GM21737 (cell line): ENCODE data around the gene VEGFD.
"Not testable (repeated sequence)": the region's sequence is repeated elsewhere in the genome, so short reads cannot be mapped to it uniquely, and the experiment has no call there.

Experiments
- ATAC-seq: cut with Tn5 transposase; IDR thresholded peaks from one replicate; pipeline ENCODE4 v1.9.1; 2021; ENCODE audit warnings: mild to moderate bottlenecking, moderate library complexity; ENCODE audit not compliant: unreplicated experiment

The VEGFD gene

DNA sequence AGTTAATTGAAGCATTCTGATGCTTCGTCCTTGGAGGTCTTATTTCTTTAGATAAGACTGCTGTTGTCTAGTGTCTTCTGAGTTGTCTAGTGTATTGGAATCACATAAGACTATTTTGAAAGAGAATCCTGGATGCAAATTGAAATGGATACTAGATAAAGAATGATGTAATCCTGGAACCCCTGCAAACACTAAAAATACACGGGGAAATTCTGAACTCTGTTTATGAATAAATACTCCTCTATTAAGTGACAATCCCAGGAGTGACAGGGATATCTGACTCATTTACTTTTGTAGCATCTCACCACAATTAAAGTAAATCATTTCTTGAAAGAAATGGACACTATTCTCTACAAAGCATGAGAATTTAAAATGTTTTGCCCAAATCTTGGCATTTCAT lies 69.7 kb downstream of the VEGFD start:
- ATAC-seq: no peak

DNA sequence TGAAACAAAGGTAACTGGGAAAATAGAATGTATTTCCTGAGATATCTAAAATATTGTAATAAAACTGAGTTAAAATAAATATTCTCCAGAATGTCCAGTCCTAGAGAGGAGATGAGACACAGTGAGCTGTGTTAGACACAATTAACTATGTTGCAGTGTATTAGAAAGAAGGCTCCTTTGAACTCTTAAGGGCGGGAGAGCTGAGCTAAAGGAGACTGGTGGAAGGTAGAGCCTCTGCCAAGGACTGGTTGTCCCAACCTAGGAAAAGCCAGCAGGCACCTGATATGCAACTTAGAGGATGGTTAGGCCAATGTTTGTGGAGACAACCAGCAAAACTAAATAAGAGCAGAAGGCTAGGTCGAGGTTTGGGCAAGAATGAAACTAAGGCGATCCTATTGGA lies 73.1 kb downstream of the VEGFD start:
- ATAC-seq: no peak

DNA sequence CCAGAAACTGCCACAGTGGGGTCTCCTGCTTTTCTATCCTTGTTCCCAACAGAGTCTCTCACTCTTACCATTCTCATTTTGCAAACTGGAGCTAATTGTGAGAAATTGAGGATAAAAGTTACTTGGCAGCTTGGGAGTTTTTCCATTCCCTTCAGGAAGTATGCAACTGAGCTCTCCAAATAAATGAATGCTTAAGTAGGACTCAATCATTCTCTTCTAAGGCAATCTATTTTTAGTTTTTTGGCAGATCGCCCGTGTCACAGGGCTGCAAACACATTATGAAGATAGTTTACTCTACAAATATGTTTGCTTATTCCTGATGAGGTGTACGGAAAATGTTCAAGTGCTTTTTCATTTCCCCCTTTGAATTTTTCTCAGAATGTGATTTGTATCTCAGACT lies 74.1 kb downstream of the VEGFD start:
- no peak for ATAC-seq

DNA sequence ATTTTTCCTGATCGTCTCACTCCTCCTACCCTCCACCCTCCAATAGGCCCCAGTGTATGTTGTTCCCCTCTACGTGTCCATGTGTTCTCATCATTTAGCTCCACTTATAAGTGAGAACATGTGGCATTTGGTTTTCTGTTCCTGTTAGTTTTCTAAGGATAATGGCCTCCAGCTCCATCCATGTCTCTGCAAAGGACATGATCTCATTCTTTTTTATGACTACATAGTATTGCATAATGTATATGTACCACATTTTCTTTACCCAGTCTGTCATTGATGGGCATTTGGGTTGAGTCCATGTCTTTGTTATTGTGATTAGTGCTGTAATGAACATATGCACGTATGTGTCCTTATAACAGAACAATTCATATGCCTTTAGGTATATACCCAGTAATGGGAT lies 78.3 kb downstream of the VEGFD start:
- ATAC-seq: not testable (repeated sequence)

DNA sequence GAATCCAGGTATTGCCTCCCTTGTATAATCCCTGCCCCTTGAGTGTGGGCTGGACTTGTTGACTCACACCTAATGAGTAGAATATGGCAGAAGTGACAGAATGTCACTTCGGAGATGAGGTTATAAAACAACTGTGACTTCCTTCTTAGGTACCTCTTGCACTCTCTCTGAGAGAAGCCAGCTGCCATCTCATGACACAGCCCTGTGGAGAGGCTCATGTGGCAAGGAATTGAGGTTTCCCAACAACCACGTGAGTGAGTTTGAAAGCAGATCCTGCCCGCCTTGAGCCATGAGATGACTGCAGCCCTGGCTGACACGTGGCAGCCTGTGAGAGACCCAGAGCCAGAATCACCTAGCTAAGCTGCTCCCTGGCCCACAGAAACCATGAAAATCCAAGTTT lies 82.3 kb downstream of the VEGFD start:
- ATAC-seq: no peak

DNA sequence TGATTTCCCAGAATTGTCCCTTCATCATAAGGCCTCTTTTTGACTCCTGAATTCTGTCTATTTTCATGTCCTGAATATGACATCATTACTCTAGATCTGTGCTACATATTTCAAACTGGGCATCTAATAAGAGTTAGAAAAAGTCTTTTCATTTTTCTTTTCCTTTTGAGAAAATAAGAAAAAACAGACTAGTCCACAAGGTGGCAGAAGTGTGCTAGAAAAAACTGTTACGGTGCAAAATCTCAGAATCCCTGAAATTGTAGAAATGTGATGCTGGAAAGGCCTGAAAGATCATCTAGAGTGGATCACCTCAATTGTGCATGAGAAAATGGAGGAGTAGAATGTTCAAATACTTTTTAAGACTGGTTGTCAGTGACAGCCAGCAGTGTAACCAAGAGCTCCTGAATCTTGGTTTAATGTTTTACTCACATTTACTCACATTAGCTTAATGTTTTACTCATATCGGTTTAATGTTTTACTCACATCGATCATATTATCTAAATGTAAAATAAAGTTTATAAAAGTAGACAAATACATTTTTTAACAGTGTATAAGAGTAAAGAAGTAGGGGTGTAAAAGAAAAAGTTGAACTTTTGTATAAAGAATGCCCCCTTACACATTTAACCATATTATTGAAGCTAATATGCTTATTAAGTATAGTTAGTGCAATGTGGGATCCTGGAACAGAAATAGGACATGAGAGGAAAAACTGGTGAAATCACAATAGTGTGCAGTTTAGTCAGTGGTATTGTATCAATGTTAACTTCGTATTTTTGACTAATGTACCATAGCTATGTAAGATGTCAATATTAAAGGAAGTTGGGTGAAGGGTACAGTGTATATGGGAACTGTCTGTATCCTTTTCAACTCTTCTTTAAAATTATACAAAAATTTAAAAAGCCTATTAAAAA lies 84.0 kb downstream of the VEGFD start:
- no peak for ATAC-seq

DNA sequence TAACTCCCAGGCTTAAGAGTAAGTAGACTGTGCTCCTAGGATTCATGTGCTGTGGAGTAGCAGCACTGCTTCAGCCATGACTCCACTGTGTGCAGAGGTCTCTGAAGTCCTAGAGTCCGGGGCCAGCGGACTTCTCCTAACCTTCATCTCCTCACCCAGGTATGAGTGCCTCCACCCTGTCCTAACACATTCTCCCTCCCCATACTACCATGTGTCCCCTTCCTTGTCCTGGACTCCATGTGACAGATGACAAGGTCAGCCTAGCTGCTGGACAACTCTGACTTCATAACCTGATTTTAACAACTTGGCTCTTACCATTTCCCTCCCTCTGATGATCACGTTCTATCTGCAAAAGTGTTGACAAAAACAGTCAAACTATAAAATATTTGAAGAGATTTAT lies 85.4 kb downstream of the VEGFD start:
- ATAC-seq: no peak

DNA sequence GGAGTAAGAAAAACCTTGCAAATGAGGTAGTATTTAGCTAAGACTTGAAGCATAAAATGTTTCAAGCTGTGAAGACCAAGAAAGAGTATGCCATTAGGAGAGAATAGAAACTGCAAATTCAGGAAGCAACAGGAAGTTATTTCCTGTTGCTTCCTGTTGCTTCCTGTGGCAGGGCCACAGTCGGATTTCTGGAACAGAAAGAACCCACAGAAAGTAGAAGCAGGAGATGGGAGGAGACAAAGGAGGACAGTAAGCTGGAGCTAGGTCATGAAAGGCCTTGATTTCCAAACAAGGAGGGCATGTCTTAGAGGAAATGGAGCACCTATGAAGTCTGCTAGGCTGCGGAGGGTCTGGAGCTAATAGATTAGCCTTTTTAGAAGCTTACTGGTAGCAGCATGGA lies 86.0 kb downstream of the VEGFD start:
- ATAC-seq: no peak
